ENCODE measurements around the gene AQR.

- TF ChIP-seq CTCF (IDR thresholded peaks at IDR 0.05) = no peak
- TF ChIP-seq POLR2AphosphoS5 (IDR thresholded peaks at IDR 0.05; ENCODE audit: insufficient read depth in 1 of 2, low read depth in 1 of 2) = no peak
- TF ChIP-seq POLR2A (IDR thresholded peaks at IDR 0.05) = no peak
These were observed 73.4 kb downstream of the AQR start for GRCh38 chr15:34896183-34896582.
